Astrocyte of the hippocampus (primary cell): Measurements from ENCODE around the gene ADAMTSL4.
"Not testable (repeated sequence)": the region's sequence is repeated elsewhere in the genome, so short reads cannot be mapped to it uniquely, and the experiment has no call there.

ENCODE experiments used
- DNase-seq: peaks from one replicate; pipeline ENCODE4 v3.0.0; 2011; ENCODE audit warnings: low read depth, low spot score

Gene ADAMTSL4

DNA sequence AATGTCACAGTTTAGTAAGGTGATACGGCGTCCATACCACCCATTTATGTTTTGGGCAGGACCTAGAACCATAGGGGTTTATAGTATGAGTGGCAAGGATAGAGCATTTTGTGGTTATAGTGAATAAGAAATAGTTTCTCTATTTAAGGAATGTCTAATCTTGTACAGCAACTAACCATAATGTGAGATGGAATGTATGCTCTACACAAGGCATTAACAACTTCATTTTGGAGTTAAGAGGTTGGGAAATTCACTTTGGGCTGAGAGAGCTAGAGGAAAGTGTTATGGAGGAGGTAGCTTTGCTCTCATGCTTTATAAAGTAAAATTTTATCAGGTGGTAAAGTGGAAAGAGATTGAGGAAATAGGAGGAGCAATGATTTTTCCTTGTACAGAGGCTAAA is 33.2 kb downstream of the ADAMTSL4 start:
- DNase-seq: peak; percentile 42

DNA sequence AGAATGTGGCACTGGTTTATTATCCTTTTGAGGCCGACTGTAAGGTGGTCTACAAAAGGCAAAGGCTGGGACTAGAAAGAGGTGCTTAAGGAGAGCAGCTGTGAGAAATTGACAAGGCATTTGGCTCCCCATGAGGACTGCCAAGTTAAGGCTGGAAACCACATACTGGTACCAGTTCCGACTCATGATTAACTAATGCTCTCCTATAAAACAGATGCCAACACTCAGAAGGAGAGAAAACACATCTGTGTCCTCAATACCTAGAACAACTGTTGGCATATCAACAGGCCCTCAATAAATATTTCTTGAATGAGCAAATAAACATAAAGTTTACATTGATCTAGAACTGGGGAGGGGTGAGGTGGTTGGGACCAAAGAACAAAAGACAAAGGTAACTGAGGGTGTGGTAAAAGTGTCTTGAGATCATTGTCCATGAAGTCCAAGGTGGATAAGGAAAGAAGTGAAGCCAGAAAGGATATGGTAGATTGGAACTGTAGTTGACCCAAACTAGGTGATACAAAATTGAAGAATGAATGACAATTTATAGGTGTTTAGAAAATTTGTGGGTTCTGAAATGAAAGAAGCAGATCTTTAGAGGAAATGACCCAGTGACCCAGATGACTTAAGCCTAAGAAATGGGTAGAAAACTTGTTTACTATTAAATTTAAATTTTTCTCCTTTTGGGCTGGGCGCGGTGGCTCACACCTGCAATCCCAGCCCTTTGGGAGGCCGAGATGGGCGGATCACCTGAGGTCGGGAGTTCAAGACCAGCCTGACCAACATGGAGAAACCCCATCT is 47.1 kb downstream of the ADAMTSL4 start:
- DNase-seq: no peak

DNA sequence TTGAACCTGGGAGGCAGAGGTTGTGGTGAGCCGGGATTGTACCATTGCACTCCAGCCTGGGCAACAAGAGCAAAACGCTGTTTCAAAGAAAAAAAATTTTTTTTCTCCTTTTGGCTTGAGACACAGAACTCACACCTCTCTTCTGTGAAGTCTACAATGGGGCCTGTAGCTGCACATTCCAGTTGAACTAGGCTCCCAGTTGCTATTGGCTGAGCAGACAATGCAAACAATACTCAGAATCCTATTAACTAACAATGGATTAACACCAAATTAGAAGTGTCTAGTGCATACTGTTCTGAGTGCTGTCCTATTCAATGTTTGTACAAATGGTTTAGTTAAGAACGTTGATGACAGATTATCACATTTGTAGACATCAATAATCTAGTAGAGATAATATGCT is 47.8 kb downstream of the ADAMTSL4 start:
- DNase-seq: no peak

DNA sequence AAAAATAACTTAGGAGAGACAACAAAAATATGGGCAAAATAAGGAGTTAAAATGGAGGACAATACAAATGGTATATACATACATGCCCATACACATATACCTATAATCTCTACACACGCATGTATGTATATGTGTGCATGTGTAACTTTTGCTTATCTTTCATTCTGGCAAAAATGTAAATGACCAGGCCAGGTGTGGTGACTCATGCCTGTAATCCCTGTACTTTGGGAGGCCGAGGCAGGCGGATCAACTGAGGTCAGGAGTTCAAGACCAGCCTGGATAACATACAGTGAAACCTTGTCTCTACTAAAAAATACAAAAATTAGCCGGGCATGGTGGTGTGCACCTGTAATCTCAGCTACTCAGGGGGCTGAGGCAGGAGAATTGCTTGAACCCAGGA is 49.1 kb downstream of the ADAMTSL4 start:
- DNase-seq: not testable (repeated sequence)

DNA sequence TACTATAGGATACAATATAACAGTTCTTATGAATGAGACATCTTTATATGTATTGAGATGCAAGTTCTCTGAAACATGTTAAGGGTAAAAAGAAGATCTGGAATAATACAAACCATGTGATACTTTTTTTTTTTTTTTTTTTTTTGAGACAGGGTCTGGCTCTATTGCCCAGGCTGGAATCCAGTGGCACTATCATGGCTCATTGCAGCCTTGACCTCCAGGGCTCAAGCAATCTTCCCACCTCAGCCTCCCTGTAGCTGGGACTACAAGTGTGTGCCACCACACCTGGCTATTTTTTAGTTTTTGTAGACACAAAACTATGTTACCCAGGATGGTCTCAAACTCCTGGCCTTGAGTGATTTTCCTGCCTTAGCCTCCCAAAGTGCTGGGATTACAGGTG is 52.3 kb downstream of the ADAMTSL4 start:
- DNase-seq: no peak

DNA sequence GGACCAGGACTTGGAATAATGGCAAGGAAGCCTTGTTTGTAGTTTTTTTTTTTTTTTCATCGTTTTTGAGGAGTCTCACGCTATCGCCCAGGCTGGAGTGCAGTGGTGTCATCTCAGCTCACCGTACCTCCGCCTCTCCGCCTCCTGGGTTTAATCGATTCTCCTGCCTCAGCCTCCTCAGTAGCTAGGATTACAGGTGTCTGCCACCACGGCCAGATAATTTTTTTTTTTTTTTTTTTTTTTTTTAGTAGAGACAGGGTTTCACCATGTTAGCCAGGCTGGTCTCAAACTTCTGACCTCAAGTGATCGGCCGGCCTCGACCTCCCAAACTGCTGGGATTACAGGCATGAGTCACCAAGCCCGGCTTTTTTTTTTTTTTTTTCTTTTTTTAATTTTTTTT is 53.2 kb downstream of the ADAMTSL4 start:
- not testable (repeated sequence) for DNase-seq

DNA sequence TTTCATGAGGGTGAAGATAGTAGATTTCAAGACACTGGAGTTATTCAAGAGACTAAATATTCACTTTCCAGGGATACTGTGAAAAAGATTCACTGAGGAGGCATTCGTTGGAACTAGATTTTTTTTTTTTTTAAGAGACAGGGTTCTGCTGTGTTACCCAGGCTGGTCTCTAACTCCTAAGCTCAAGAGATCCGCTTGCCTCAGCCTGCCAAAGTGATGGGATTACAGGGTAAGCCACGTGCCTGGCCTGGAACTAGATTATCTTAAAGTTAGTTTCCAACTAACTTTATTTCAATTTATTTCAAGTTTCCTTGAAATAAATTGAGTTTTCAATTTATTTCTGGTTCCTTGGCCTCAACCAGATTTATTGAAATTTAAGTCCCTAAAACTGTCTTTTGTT is 54.5 kb downstream of the ADAMTSL4 start:
- DNase-seq: no peak

DNA sequence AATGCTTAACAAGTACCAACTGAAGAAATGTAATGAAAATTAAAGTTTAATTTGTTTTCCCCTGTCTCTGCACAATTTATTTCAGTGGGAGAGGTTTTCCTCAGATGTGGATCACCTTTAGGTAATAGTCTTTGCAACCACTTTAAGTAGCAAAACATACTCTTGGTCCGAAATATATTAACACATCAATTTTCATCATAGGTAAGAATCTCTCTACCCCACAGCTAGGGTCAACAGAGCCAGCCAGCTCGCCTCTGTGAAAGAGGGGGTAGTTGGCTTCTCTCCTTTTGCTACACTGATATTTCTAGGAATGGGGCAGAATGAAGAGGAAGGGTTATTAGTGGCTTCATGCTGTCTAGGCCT is 55.0 kb downstream of the ADAMTSL4 start:
- DNase-seq: no peak

DNA sequence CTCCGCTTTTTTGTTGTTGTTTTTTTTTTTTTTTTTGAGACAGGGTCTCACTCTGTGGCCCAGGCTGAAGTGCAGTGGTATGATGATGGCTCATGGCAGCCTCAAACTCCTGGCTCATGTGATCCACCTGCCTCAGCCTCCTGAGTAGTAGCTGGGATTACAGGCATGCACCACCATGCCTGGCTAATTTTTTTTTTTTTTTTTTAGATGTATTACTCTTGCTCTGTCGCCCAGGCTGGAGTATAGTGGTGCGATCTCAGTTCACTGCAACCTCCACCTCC is 56.2 kb downstream of the ADAMTSL4 start:
- DNase-seq: not testable (repeated sequence)

DNA sequence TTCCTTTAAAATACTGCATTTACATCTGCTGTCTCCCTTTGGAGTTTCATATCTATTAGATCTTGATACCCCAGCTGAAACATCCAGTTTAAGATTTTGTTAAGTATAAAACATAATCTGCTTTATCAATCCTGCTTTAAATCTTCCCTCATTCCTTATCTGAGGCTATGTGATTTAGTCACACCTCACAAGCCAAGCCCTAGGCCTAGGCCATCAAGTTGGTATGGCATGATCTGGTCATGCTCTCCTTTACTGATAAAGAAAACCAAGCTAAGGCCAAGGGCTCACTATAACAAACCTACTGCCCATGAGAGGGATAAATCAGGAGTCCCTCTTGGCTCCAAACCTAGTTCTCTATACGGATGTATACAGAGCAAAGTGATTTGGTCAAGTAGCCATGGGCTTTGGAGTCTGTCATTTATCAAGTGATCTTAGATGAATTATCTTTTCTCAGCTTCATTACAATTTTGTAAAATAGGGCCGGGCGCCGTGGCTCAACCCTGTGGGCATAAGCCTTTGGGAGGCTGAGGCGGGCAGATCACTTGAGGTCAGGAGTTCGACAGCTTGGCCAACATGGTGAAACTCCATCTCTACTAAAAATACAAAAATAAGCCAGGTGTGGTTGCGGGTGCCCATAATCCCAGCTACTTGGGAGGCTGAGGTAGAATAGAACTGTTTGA is 57.4 kb downstream of the ADAMTSL4 start:
- no peak for DNase-seq

DNA sequence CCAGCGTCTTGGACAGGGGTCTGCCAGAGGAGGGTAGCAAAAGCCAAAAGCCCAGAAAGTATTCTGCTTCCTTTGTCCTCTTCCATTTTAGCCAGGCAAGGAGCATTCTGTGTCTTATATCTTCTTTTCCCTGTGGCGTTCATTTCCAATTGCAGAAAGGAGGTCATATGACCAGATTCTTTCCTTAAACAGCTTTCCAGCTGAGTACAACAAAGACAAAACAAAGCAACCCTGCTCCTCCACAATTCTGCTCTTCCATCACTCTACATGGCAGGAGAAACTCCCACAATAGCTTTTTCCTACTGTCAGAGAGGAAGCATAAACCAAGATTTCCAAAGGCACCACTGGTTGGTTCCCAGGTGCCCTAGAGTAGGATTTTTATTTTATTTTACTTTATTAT is 60.5 kb downstream of the ADAMTSL4 start:
- DNase-seq: peak; percentile 34
